ENCODE data around the gene CHP2.

DNA sequence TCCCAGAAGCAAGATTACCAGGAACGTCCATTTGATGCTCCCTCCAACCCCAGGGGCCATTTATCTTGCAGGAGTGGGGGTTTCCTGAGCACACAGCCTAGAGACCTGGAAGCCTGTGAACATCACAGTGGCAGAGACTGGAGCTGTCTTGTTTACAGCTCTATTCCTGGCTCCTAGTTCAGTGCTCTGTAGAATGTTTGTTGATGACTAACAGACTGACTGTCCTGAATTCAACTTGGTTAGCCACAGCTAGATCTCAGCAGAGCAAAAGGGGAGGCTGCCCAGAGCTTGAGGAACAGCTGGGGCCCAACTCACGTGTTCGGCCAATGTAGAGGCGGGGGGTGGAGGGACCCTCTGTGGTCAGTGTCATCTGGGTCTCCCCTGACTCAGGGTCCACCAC is 48.4 kb upstream of the CHP2 start:
- TF ChIP-seq, protein P1, sequence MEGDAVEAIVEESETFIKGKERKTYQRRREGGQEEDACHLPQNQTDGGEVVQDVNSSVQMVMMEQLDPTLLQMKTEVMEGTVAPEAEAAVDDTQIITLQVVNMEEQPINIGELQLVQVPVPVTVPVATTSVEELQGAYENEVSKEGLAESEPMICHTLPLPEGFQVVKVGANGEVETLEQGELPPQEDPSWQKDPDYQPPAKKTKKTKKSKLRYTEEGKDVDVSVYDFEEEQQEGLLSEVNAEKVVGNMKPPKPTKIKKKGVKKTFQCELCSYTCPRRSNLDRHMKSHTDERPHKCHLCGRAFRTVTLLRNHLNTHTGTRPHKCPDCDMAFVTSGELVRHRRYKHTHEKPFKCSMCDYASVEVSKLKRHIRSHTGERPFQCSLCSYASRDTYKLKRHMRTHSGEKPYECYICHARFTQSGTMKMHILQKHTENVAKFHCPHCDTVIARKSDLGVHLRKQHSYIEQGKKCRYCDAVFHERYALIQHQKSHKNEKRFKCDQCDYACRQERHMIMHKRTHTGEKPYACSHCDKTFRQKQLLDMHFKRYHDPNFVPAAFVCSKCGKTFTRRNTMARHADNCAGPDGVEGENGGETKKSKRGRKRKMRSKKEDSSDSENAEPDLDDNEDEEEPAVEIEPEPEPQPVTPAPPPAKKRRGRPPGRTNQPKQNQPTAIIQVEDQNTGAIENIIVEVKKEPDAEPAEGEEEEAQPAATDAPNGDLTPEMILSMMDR (CRISPR knock-in tag; IDR thresholded peaks at IDR 0.05) = no peak
- no peak for TF ChIP-seq ZNF572 (CRISPR knock-in tag; IDR thresholded peaks at IDR 0.05)
- TF ChIP-seq ZBTB1 (CRISPR knock-in tag; IDR thresholded peaks at IDR 0.05; ENCODE audit: borderline replicate concordance) = no peak
- TF ChIP-seq GPN1 (CRISPR knock-in tag; IDR thresholded peaks at IDR 0.05; ENCODE audit: borderline replicate concordance) = no peak
- no peak for TF ChIP-seq KDM1A (CRISPR knock-in tag; IDR thresholded peaks at IDR 0.05)
- no peak for TF ChIP-seq YY1 (IDR thresholded peaks at IDR 0.05; ENCODE audit: insufficient read depth, insufficient replicate concordance, low read depth, low read length)
- TF ChIP-seq ZNF737 (CRISPR knock-in tag; IDR thresholded peaks at IDR 0.05; ENCODE audit: borderline replicate concordance) = no peak

All from HepG2 (cell line).